Psoas muscle (tissue), 8 donors: ENCODE data around the gene R3HDM4. TPM values are rescaled to one million over a fixed set of nuclear protein-coding genes. Genes with fewer than 3 reads are reported as not detected.

Source experiments
- ATAC-seq, 4 donors: fragments of 200-7000 bp; cut with Tn5 transposase; one replicate each; pipeline ENCODE4 v1.9.1; 2020; ENCODE audit warnings: moderate library complexity in 3 of 4, mild to moderate bottlenecking in 2 of 4
- DNase-seq, 2 donors: peaks; one replicate each; pipeline ENCODE4 v3.0.0-alpha.2; 2020
- H3K27ac ChIP-seq: fragments of 200-600 bp; one replicate; pipeline ENCODE4 v1.8.0; 2022
- H3K27me3 ChIP-seq, 3 donors: fragments of 200-600 bp in 1 of 3; one replicate each; pipeline versions ENCODE4 v1.6.1 to v1.8.0; 2013 to 2022; ENCODE audit warnings: low read length in 2 of 3, mild to moderate bottlenecking in 2 of 3, moderate library complexity in 1 of 3; ENCODE audit not compliant: insufficient read depth in 3 of 3
- H3K36me3 ChIP-seq, 2 donors: fragments of 200-600 bp in 1 of 2; one replicate each; pipeline versions ENCODE4 v1.6.1 to v1.8.0; 2013 to 2022; ENCODE audit warnings: low read depth in 1 of 2, mild to moderate bottlenecking in 1 of 2, moderate library complexity in 1 of 2; ENCODE audit not compliant: insufficient read depth in 1 of 2
- H3K4me1 ChIP-seq: fragments of 200-600 bp; one replicate; pipeline ENCODE4 v1.8.0; 2022
- H3K4me3 ChIP-seq: fragments of 200-600 bp; one replicate; pipeline ENCODE4 v1.8.0; 2022; ENCODE audit warnings: mild to moderate bottlenecking
- H3K9me3 ChIP-seq: fragments of 200-600 bp; one replicate; pipeline ENCODE4 v1.8.0; 2022
- WGBS, 3 donors: extraction: QIAGEN DNeasy Blood & Tissue Kit; methylation state at CpG; one replicate each; pipeline versions ENCODE4 v1.1.6 to v1.1.7; 2013; 5-methylcytosine and 5-hydroxymethylcytosine counted together
- intact Hi-C, 2 donors: fragments of 100-400 bp; cut with DNase I; formaldehyde crosslinking; loops; one replicate each; pipeline versions ENCODE4 v1.11.0 to v1.14.2; 2022
- polyA plus RNA-seq, 3 donors: library from polyadenylated mRNA; stranded (reverse); fragments of 200-250 nt; gene quantifications; one replicate each; pipeline ENCODE4 v1.2.3, GENCODE V29; 2013
- total RNA-seq, 4 donors: library from RNA; stranded (reverse); fragmentation: NEBNext Ultra II Directional in 2 of 4; extraction: Animal tissue kit (Norgen Biotek cat#: 25700) in 2 of 4; gene quantifications; one replicate each; pipeline versions ENCODE4 v1.2.1 to v1.2.4, GENCODE V29; 2021 to 2023
- TF ChIP-seq, protein P1 (sequence below): fragments of 200-600 bp; IDR thresholded peaks from one replicate; pipeline ENCODE4 v1.8.0; 2022; ENCODE audit warnings: antibody characterized with exemption
- donor health status: healthy with polysubstance abuse.
- donor health status: DM: no; HTN: no; CAD: no; lungs with moderate emphysema.
- donor health status: Bipolar disorder and iron deficiency.
- donor health status: healthy.
- donor health status: DM: yes; HTN: yes; CAD: no.
- donor health status: DM: no; HTN: no; CAD: no.
- donor health status: DM: no; HTN: no; CAD: no.
- donor health status: DM: yes; HTN: yes; CAD: no.

Gene R3HDM4
- total and polyA plus RNA-seq, 7 donors: 17.8 to 92.0 (median 51.0) TPM

DNA sequence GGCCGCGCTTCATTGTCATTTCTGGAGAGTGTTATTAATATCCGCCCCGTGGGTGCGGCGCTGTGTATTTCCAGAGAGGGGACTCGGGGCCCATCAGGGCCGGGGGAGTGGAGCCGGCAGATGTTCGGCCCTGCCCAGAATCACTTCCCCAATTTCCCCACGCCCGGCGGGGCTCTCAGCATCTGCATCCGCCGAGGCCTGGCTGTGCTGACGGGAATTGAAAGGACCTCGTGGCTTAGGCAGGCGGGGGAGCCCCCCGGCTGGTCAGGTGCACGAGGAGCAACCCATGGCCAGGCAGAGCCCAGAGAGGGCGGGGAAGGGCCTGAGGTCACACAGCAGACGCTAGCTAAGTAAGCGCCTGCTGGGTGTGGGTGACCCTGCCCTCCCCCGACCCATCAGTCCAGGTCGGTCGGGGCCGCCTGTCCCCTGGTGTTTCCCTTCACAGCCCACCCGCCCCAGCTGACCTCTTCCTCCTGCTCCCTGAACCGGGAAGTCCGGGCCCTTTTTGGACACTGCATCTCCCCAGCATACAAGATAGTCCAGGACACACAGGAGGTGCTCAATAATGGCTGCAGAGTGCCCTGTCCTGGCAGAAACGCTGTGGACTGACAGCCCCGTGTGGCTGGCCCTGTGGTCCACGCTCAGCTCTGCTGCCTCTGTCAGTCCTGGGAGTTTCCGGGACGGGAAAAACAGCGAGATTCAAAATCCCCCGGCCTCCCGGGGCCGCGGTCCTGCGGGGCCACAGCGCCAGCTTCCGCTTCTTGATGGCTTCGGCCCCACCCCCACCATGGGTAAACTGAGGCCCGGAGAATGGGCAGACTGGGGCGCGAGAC lies 34.9 kb upstream of the R3HDM4 start:
- H3K27ac ChIP-seq: no peak overlapping the region
- no peaks in the 10 kb centered on the region for H3K4me1 ChIP-seq
- DNase-seq (peak; percentile 66 to 81), ATAC-seq (peak; percentile 35 to 55 (median 40))
- H3K36me3 ChIP-seq: no peaks in the 10 kb centered on the region
- 74 to 81% (median 76%) methylated on average over 39 to 47 of the region's 47 CpGs for WGBS, 3 donors
- H3K27me3 ChIP-seq: peaks cover 0 to 5% (median 3%) of the 10 kb centered on the region in 3 donors
- intact Hi-C loops: no loop called here
- no peak overlapping the region for H3K4me3 ChIP-seq
- no peaks in the 10 kb centered on the region for H3K9me3 ChIP-seq
- TF ChIP-seq, protein P1, sequence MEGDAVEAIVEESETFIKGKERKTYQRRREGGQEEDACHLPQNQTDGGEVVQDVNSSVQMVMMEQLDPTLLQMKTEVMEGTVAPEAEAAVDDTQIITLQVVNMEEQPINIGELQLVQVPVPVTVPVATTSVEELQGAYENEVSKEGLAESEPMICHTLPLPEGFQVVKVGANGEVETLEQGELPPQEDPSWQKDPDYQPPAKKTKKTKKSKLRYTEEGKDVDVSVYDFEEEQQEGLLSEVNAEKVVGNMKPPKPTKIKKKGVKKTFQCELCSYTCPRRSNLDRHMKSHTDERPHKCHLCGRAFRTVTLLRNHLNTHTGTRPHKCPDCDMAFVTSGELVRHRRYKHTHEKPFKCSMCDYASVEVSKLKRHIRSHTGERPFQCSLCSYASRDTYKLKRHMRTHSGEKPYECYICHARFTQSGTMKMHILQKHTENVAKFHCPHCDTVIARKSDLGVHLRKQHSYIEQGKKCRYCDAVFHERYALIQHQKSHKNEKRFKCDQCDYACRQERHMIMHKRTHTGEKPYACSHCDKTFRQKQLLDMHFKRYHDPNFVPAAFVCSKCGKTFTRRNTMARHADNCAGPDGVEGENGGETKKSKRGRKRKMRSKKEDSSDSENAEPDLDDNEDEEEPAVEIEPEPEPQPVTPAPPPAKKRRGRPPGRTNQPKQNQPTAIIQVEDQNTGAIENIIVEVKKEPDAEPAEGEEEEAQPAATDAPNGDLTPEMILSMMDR: no peak

- Histone ChIP-seq H3K36me3 (no peaks in the 10 kb centered on the region), H3K27me3 (no peaks in the 10 kb centered on the region), H3K4me3 (no peak overlapping the region), H3K27ac (no peak overlapping the region), H3K9me3 (no peaks in the 10 kb centered on the region), H3K4me1 (no peaks in the 10 kb centered on the region)
- TF ChIP-seq, protein P1: no peak
- no peak for ATAC-seq
- no peak for DNase-seq
- 86 to 91% (median 90%) methylated on average over 30 of the region's 30 CpGs for WGBS, 3 donors
- intact Hi-C loops: no loop called here
These were observed 34.2 kb upstream of the R3HDM4 start for GRCh38 chr19:947090-947706.

DNA sequence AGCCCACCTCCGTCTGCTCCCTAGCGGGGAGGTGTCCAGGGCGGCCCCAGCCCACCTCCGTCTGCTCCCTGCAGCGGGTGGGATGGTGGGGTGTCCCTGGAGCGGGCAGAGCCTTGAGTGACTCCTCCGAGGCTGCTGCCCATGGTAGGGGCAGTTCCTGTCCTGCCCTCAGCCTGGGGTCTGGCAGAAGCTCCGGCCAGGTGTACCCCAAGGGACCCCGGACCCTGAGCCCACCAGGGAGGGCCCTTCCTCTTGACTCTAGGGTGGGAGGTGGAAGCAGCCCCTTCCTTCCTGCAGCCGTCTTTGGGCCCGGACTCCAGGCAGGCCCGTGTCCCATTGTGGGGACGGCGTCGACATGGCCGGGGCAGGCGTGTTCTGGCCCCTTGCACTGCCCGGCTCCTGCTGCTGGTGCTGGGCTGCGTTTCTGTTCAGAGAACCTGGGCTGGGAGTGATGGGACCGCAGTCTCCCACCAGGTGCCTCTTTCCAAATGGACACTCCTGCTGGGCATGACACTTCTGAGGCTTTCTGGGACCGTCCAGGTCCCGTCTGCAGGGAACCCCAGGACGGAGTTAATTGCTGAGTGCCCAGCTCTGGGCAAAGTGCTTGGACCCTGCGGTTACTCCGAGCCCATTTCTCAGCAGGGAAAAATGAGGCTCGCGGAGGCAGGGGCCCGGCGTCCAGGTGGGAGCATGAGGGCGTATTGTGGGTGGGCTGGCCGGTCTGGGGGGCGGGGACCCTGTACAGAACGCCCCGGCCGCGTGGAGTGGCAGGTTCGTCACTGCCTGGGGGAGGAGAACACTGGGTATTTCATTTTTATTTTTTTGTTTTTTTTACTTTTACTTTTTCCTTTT lies 32.6 kb upstream of the R3HDM4 start:
- Histone ChIP-seq H3K4me3 (no peak overlapping the region), H3K27me3 (peaks cover 0 to 1% (median 0%) of the 10 kb centered on the region in 3 donors), H3K27ac (no peak overlapping the region), H3K4me1 (peaks cover 5% of the 10 kb centered on the region), H3K36me3 (no peaks in the 10 kb centered on the region), H3K9me3 (no peaks in the 10 kb centered on the region)
- intact Hi-C loops: no loop called here
- 82 to 86% (median 86%) methylated on average over 36 to 37 of the region's 37 CpGs for WGBS, 3 donors
- DNase-seq: no peak
- TF ChIP-seq, protein P1: no peak
- ATAC-seq: no peak

DNA sequence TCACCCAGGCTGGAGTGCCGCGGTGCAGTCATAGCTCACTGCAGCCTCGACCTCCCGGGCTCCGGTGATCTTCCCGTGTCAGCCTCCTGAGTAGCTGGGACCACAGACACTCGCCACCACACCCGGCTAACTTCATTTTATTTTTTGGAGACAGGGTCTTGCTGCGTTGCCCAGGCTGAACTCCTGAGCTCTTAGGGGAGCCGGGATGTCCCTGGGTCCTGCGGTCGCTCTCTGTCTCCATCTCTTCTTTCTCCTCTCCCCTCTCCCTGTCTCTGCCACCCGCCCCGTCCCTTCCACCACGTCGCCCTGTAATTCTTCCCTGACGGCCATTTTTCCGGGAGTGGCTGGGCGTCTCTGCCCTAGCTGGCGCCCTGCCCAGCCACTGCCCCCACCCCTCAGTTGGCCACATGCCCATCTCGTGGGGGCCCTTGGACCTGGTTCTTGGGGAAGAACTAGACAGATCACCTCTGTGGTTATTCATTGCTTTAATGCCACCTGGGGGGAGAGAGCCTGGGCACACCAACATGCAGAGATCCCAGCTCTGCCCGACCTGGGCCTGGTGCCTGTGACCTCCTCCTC lies 31.7 kb upstream of the R3HDM4 start:
- TF ChIP-seq, protein P1: no peak

More for the DNA sequence above, 31.7 kb upstream of the R3HDM4 start:
- ATAC-seq (no peak), DNase-seq (no peak)
- intact Hi-C loops: no loop called here
- 68 to 76% (median 73%) methylated on average over 22 of the region's 22 CpGs for WGBS, 3 donors
- peaks cover 10% of the 10 kb centered on the region for H3K4me1 ChIP-seq
- H3K27me3 ChIP-seq: peaks cover 0 to 1% (median 0%) of the 10 kb centered on the region in 3 donors
- no peak overlapping the region for H3K27ac ChIP-seq
- no peaks in the 10 kb centered on the region for H3K36me3 ChIP-seq
- no peak overlapping the region for H3K4me3 ChIP-seq
- no peaks in the 10 kb centered on the region for H3K9me3 ChIP-seq
